GM11168 (cell line): ENCODE results near the gene TMEM82.
"Not testable (repeated sequence)": the region's sequence is repeated elsewhere in the genome, so short reads cannot be mapped to it uniquely, and the experiment has no call there.

ENCODE experiments used
- in situ Hi-C: fragments of 300-500 bp; cut with MboI; formaldehyde crosslinking; loops from one replicate; pipeline ENCODE4 v1.12.0; 2022; ENCODE audit warnings: low sequenced_read_pairs; ENCODE audit not compliant: unreplicated experiment

TMEM82 gene

DNA sequence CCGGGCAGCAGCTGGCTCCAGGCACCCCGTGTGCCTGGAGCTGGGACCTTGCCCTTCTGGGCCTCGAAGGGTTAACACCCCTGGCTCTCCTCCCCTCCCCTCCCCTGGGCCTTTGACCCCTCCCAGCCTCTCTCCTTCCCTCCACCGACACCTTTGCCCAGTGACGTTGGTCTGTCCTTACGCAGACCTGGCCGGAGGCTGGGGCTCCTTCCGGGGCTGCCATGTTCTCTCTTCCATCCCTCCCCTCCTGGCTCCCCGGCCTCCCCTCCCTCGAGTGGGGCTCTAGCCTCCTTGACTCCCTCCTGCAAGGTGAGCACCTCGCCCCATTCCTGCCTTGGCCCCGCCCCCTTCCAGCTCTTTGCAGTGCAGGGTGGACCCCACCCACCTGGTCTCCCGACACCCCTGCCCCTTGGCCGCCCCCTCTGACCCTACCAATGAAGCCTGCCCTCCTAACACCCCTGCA lies at the start of gene TMEM82:
TMEM82 (plus strand) TSS at position 161 of the 463 bp plus-strand sequence; CDS start at position 222, 61 bp downstream.
- in situ Hi-C loops = no loop called here

- in situ Hi-C loops = no loop called here
These were observed 48.9 kb upstream of the TMEM82 start for GRCh38 chr1:15693371-15693770.

GRCh38 chr1:15696956-15697521 lies 45.3 kb upstream of the TMEM82 start:
- in situ Hi-C loops = no loop called here

DNA sequence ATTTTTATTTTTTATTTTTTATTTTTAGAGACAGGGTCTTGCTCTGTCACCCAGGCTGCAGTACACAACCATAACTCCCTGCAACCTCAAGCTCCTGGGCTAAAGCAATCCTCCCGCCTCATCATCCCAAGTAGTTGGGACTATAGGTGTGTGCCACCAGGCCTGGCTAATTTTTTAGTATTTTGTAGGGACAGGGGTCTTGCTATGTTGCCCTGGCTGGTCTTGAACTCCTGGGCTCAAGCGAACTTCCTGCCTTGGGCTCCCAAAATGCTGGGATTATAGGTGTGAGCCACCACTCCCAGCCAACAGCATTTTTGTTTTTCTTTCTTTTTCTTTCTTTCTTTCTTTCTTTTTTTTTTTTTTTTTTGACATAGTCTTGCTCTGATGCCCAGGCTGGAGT lies 44.1 kb upstream of the TMEM82 start:
- in situ Hi-C loops = no loop called here

GRCh38 chr1:15699321-15699720 lies 43.0 kb upstream of the TMEM82 start:
- in situ Hi-C loops = not testable (repeated sequence)

DNA sequence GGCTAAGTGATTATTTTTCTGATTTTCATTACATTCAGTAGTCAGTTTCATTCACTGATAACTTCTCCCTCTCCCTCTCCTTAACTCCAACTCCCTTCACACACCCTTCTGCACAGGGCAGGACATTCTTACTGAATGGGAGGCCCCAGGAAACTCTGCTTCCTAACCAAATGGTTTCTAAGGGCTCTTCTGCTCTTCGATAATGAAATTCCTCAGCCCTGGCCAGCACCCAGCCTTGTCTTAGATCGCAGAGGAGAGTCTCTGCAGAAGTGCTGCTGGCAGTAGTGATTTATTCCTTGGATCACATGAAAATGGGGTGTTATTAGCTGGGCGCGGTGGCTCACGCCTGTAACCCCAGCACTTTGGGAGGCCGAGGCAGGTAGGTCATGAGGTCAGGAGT lies 41.8 kb upstream of the TMEM82 start:
- in situ Hi-C loops = no loop called here

GRCh38 chr1:15701784-15702183 lies 40.5 kb upstream of the TMEM82 start:
- in situ Hi-C loops = no loop called here

DNA sequence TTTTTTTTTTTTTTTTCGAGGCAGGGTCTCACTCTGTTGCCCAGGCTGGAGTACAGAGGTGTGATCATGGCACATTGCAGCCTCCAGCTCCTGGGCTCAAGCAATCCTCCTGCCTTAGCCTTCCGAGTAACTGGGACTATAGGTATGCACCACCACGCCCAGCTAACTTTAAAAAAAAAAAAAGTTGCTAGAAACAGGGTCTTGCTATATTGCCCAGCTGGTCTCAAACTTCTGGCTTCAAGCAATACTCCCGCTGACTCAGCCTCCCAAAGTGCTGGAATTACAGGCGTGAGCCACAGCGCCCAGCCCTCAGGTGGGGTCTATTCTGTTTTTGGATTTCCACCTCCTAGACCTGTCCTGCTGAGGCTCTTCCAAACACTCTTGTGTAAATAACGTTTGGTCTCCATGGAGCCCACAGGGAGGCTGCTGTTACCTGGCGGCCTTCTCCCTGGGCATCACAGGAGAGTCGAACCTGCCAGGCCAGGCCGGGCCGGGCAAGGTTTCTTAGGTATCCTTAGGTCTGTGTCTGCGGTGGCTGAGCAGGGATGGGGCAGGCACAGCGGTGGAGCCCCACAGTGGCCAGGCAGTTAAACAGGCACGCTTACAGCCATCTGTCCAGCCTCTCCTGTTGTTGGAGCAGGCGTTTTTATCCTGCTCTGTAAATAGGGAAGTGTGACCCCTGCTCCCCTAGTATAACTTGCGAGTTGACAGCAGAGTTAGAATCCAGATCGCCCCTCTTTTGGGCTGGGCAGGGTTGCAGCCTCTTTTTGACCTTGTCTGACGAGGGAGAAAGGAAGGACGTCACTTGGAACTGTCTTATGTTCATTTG lies 39.4 kb upstream of the TMEM82 start:
- in situ Hi-C loops = no loop called here

DNA sequence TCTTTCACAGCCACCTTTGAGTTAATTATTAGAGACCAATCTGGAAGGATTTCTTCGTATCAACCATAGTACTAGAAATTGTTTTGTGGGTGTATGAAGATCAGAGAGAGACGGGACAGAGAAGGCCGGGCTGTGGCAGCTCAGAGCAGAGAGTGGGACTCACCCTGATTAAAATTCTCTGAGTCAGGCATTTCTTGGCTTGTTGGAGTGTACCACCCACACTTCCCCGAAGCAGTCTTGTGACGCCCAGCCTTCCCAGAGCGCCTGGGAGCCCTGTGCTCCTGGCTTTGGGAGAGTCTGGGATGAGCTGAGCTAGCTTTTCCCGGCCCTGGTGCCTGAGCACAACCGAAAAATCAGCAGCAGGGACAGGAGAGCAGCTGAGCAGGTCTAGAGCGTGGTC lies 38.7 kb upstream of the TMEM82 start:
- in situ Hi-C loops = no loop called here

DNA sequence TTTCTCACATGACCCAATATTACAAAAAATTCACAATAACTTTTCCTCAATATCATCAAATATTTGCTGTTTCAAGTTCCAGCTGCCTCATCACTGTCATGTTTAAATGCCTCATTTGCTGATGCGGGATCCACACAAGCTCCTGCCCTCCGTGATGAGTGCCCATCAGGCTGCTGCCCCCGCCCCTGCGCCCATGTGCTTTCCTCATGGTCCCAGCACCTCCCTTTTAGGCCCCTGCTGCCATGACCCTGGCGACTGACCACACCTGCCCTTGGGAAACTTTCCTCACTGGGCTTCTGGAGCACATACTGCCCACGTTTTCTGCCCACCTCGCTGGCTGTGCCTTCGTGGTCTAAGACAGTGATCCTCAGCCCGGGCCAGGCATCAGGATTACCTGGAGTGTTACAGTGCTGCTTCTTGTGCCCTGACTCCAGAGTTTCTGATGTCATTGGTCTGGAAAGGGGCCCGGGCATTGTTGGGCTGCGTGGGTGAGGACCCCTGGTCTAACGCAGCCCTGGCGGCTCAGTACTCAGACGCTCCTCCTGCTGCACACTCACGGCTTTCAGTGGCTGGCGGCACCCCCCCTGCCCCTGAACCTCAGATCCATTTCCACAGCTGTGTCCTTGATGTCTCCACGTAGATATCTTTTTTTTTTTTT lies 37.6 kb upstream of the TMEM82 start:
- in situ Hi-C loops = no loop called here

- in situ Hi-C loops = no loop called here
These were observed 37.1 kb upstream of the TMEM82 start for GRCh38 chr1:15705184-15705566.

DNA sequence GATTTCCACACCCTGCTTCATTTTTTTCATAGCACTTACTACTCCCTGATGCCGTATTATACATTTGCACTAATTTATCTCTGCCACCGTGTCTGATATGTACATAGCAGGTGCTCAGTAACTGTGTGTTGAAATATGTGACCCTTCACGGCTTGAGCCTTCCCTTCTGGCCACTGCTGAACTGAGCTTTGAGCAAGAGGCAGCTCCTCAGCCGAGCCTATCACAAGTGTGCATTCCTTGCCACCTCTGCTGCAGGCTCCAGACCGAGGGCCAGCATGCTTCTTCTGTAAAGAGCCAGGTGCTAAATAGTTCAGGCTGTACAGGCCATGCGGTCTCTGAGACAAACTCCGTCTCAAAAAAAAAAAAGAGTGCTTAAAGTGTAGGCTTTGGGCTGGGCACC lies 35.5 kb upstream of the TMEM82 start:
- in situ Hi-C loops = no loop called here

DNA sequence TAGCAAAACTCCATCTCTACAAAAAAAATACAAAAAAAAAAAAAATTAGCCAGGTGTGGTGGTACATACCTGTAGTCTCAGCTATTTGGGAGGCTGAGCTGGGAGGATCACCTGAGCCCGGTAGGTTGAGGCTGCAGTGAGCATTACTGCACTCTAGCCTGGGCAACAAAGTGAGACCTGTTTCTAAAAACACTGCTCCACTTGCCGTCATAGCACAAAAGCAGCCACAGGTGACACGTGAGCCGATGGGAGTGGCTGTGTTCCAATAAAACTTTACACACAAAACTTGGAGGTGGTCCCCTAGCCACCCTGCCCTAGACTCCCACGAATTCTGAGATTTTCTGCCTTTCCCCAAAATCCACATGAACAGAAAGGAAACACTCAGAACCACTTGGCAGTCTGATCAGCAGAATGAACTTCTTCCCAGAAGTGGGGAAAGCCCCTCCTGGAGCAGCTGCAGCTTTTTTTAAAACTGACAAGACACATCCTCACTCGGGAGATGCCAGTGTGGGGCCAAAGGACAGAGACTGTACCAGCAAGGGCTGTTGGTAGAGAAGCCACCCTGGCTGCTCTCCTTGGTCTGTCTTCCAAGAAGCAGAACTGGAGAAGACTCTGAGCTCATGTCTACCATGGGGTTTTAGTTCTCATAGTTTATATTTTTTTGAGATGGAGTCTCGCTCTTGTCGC lies 34.9 kb upstream of the TMEM82 start:
- in situ Hi-C loops = no loop called here

- in situ Hi-C loops = no loop called here
These were observed 33.7 kb upstream of the TMEM82 start for GRCh38 chr1:15708486-15709137.

- in situ Hi-C loops = no loop called here
These were observed 33.1 kb upstream of the TMEM82 start for GRCh38 chr1:15709226-15709625.

- in situ Hi-C loops = no loop called here
These were observed 30.1 kb upstream of the TMEM82 start for GRCh38 chr1:15712168-15712567.

DNA sequence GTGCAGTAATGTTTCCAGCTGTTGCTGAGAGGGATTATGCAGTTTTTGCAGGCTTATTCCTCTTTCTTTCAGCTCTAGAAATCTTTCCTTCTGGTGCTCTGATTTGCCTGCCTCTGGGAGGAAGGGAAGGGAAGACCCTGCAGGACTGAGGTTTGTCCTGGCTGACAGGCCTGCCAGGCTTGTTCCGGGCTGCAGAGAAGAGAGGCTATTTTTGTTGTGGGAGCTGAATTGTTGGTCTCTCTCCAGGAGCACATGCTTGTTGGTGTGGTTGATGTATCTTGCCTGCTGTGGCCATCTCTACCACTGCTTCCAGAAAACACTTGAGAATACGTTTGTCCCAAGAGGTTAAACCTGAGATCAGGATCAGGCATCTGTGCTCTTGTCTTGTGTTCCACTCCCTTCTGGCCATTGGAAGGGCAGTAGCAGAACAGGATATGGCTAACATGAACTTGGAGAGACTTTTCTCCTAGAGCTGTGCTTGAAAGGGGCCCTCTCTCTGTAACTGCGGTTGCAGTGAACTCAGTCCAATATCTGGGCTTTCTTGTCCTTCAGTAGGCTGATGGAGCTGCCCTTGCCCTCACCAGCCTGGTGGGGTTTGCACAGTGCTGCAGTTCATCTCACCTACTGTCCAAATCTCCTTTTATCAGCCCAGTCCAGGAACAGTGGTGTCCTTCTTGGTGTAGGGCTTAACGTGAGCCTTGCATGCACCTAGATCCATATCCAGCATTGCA lies 27.7 kb upstream of the TMEM82 start:
- in situ Hi-C loops = no loop called here

DNA sequence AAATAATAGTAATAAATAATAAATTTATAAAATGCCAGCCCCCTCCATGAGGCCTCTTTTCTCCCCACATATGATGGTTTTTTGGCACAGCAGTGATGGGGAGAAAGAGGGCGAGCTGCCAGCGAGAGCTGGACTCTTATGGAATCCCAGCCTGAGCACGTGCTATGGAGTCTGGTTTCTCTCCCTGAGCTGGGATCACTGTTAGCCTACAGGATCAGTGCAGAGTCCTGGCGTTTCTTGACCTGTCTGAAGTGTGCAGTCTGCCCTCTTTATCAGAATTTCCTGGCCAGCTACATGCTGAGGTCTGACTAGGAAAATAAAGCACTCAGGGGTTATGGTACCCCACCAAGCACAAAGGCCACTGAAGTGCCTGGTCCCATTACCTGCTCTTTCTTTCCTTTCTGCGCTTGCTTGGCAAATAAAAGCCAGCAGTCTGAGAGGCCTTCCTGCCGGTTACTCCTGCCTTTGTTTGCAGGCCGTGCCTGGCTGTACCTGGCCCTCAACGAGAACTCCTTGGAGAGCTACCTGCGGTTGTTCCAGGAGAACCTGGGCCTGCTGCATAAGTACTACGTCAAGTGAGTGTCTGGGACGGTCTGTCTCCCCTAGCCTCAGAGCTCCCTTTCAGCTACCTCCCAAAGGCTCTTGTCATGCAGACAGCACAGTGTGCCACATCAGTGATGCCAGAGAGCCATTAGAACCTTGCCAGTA lies 24.7 kb upstream of the TMEM82 start:
- in situ Hi-C loops = no loop called here

GRCh38 chr1:15718199-15718601 lies 24.1 kb upstream of the TMEM82 start:
- in situ Hi-C loops = no loop called here
